DMS 273 treated with DMSO at 0.1 percent for 48 hours (cell line): ENCODE results near the gene C7orf33.
"Not testable (repeated sequence)": the region's sequence is repeated elsewhere in the genome, so short reads cannot be mapped to it uniquely, and the experiment has no call there.

Experiments used
- DNase-seq: peaks from one replicate; lab custom pipeline; 2025; lab: John Stamatoyannopoulos, UW

The C7orf33 gene

DNA sequence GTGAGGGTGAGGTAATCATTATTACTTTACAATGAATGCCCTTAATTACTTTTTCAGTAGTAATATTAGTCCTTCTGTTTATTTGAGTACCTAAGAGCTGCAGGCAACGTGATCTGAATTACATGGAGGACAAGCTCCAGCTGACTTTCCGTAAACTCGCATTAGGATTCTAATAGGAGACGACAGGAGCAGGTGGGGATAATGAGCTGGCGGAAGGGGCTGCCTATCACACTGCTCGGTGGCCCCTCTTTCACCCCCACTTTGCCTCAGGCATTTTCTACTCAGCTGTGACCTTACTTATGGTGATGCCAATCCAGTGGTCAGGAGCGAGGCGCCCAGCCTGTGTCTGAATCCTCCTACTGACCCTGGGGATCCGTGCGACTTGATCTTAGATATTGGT is at the start of gene C7orf33:
C7orf33 (plus strand) TSS at position 296 of the 400 bp plus-strand sequence. CDS start 160 bp downstream, outside the sequence.
- peak; percentile 37 for DNase-seq

DNA sequence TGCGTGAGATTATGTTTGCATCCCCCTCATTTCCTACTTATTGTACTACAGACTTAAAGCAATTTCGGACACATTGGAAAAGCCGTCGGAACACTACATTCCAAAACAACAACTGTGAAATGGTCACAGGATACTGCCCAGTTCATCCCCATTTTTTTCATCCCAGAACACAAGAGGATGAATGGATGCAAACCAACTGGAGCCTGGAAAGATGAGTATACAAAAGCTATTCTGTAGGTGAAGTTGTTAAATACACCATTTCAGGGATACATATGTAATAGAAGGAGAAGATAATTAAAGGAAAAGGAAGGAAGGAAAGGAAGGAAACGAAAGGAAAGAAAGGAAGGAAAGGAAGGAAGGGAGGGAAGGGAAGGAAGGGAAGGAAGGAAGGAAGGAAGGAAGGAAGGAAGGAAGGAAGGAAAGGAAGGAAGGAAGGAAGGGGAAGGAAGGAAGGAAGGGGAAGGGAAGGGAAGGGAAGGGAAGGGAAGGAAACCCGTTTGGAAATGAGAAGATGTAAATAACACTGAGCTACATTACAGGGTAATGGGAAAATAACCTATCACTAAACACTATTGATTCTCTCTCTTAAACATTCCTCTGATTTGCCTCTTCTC is 48.6 kb upstream of the C7orf33 start:
- DNase-seq = no peak

DNA sequence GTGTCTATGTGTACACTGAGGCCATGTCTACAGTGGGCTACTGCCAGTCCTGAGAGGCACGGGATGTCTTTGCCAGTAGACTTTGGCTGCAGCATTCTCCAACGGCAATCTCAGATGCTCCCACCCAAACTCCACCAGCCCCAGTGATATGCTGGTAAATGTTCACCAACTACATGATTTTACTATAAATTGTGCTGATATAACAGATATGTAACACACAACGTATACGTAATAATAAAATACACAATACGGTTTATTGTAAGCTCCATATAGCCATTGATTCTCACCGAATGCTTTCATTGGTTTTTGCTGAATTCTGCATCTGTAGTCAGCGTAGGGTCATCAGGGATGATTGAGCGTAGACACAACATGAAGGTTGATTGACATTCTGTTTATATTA is 47.3 kb upstream of the C7orf33 start:
- no peak for DNase-seq

GRCh38 chr7:148545172-148545571 is 45.4 kb upstream of the C7orf33 start:
- DNase-seq = no peak

DNA sequence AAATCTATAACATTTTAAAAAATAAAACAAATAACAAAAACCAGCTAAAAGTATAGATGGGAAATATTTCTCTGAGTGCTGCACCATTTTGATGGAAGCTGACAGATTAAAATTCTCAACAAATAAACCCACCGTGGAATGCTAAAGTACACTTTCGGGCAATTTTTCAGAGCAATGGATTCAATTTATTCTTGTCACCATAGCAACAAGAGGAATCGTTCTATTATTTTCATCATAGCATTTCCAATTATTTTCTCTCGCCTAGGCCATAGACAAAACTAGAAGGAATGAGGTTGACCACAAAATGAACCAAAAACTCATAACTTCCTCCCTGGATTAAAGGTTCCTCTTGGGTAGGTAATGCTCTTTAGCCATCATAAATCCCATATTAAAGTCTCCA is 44.6 kb upstream of the C7orf33 start:
- DNase-seq = no peak

DNA sequence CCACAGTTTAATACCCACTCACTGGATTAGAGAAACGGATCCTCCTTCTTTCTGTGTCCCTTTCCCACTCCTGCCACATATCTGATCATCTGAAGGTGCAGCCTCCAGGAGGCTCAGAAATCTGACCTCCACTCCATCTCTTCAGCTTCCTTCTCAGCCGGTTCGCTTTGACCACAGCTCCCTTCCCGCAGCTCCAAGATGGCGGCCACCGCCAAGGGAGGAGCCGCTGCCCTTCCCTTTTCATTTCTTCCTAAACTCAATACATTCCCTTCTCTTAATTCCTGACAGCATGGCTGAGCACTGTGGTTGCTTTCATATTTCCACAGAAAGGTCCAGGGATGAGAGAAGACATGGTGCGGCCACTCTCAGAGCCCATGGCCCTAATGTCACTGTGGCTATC is 43.7 kb upstream of the C7orf33 start:
- no peak for DNase-seq

DNA sequence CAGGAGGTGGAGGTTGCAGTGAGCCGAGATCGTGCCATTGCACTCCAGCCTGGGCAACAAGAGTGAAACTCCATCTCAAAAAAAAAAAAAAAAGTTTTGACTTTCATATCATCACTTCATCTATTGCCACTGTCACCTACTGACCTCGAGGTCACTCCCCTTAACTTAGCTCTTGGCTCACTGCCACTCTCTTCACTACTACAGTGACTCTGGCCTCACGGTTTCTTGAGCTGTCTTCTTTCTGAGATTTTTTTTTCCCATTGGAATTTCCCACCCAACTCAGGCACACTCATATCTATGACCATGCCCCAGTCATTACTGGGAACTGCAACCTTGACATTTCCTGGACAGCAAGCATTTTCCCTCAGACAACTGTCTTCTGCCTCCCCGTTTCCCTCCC is 42.6 kb upstream of the C7orf33 start:
- no peak for DNase-seq

DNA sequence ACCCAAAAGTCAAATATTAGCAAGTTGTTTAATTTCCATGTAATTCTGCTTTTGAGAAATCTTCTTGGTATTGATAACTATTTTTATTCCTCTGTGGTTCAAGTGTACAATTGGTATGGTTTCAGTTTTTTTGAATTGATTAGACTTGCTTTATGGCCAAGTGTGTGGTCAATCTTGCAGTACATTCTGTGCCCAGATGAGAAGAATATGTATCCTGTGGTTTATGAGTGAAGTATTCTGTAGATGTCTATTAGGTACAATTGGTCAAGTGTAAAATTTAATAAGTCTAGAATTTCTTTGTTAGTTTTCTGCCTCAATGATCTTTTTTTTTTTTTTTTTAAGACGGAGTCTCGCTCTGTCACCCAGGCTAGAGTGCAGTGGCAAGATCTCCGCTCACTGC is 36.6 kb upstream of the C7orf33 start:
- no peak for DNase-seq

GRCh38 chr7:148556892-148557291 is 33.7 kb upstream of the C7orf33 start:
- no peak for DNase-seq

- DNase-seq = no peak
These were observed 31.7 kb upstream of the C7orf33 start for GRCh38 chr7:148558914-148559313.

DNA sequence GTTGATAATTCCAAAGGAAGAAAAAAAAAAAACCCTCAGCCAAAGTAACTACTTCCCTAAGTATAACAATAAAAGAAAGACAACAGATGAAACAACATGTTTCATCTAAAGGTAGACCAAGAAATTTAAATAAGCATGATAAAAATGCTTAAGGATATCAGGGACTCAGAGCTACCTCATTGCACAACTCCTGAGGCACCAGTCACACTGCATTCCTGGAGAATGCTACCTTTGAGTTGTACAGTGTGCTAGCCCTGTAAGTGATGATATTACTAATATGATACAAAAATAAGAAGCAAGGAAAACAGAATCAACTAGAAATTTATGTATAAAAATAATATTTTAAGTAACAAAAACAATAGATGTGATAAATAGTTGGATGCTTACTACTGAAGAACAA is 29.5 kb upstream of the C7orf33 start:
- DNase-seq = no peak

- DNase-seq = no peak
These were observed 26.8 kb upstream of the C7orf33 start for GRCh38 chr7:148563583-148564274.

GRCh38 chr7:148564275-148564951 is 26.2 kb upstream of the C7orf33 start:
- DNase-seq = not testable (repeated sequence)

GRCh38 chr7:148566736-148567135 is 23.8 kb upstream of the C7orf33 start:
- no peak for DNase-seq

- DNase-seq = no peak
These were observed 23.0 kb upstream of the C7orf33 start for GRCh38 chr7:148567524-148567923.

- no peak for DNase-seq
These were observed 20.1 kb upstream of the C7orf33 start for GRCh38 chr7:148570510-148570909.

DNA sequence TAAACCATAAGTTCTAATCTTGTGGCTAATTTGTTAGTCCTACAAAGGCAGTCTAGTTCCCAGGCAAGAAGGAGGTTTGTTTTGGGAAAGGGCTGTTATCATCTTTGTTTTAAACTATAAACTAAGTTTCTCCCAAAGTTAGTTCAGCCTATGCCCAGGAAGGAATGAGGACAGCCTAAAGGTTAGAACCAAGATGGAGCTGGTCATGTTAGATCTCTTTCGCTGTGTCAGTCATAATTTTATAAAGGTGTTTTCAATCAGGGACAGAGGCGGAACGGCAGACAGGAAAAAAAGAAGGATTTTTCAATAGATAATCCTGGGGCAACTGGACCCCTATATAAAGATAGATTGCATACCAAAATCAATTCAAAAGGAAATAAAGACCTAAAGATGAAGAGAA is 19.6 kb upstream of the C7orf33 start:
- DNase-seq = not testable (repeated sequence)

DNA sequence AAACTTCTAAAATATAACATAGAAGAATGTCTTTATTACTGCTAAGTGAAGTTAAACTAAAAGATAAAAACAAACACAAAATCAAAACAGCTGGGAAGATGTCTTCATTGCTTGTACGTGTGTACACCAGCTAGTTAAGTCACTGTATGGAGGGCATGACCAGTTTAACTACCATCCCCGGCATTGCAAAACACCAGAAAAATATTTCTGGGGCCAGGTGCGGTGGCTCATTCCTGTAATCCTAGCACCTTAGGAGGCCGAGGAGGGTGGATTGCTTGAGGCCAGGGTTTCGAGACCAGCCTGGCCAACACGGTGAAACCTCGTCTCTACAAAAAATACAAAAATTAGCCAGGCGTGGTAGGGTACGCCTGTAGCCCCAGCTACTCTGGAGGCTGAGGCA is 19.2 kb upstream of the C7orf33 start:
- no peak for DNase-seq

GRCh38 chr7:148572067-148572522 is 18.5 kb upstream of the C7orf33 start:
- DNase-seq = no peak

DNA sequence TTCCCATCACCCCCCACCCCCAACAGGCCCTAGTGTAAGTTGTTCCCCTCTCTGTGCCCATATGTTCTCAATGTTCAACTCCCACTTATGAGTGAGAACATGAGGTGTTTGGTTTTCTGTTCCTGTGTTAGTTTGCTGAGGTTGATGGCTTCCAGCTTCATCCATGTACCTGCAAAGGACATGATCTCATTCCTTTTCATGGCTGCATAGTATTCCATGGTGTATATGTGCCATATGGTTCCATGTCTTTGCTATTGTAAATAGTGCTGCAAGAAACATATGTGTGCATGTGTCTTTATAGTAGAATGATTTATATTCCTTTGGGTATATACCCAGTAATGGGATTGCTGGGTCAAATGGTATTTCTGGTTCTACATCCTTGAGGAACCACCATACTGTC is 17.0 kb upstream of the C7orf33 start:
- not testable (repeated sequence) for DNase-seq

DNA sequence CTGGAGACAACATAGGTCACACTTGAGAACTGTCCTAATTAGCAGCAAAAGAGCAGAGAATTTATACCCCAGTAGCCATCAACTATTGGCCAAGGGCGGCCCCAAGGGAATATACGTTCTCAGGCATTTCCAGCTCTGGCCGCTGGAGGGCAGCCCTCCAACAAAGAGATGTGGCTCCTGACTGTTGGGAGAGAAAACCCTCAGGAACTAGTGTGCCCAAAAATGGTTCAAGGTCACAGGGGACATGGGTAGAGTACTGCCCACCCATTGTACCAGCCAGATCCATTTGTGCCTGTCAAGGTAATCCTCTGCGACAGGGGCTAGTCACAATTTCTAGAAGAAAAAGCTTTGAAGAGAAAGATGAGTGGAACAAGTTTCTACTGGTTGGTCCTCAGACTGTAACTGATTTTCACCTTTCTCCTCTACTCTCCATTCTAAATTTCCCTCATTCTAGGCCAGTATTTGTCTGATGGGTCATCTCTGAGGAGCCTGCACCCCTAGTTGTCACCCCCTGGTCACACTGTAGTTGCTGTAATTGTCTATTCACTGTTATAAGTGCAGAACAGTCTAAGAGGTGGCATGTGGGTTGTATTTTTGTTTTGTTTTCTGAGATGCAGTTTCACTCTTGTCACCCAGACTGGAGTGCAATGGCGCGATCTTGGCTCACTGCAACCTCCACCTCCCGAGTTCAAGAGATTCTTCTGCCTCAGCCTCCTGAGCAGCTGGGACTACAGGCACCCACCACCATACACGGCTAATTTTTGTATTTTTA is 14.7 kb upstream of the C7orf33 start:
- DNase-seq = peak; percentile 29

DNA sequence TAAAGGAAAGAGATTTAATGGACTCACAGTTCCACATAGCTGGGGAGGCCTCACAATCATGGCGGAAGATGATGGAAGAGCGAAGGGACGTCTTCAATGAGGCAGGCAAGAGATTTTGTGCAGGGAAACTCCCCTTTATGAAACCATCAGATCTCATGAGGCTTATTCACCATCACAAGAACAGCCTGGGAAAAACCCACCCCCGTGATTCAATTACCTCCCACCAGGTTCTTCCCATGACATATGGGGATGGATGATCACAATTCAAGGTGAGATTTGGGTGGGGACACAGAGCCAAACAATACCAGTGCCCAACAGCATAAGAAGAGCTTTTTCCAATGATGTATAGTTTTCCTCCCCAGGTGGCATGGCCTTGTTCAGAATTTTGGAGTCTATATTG is 11.2 kb upstream of the C7orf33 start:
- no peak for DNase-seq
